SJCRH30 (cell line): ENCODE results near the gene CLN5. TPM values are rescaled to one million over a fixed set of nuclear protein-coding genes. Genes with fewer than 3 reads are reported as not detected.
A peak's percentile ranks its signal among the peaks of the same experiment; 100 is the strongest.

Experiments
- DNase-seq, 2 experiments: peaks; one replicate each; pipeline ENCODE4 v3.0.0-alpha.2; 2015 to 2020
- H3K27ac ChIP-seq: fragments of 250-450 bp; sonication (Bioruptor Pico); 2 replicates; pipeline ENCODE4 v1.5.1; 2020; ENCODE audit warnings: mild to moderate bottlenecking, moderate library complexity
- H3K27me3 ChIP-seq: fragments of 250-450 bp; sonication (Bioruptor Pico); 2 replicates; pipeline ENCODE4 v1.5.1; 2020; ENCODE audit warnings: mild to moderate bottlenecking, moderate library complexity
- H3K36me3 ChIP-seq: fragments of 250-450 bp; sonication (Bioruptor Pico); 2 replicates; pipeline ENCODE4 v1.5.1; 2020; ENCODE audit warnings: mild to moderate bottlenecking, moderate library complexity
- H3K4me1 ChIP-seq: fragments of 250-450 bp; sonication (Bioruptor Pico); 2 replicates; pipeline ENCODE4 v1.5.1; 2020; ENCODE audit warnings: mild to moderate bottlenecking, moderate library complexity
- H3K4me3 ChIP-seq: fragments of 250-450 bp; sonication (Bioruptor Pico); 2 replicates; pipeline ENCODE4 v1.5.1; 2020; ENCODE audit warnings: mild to moderate bottlenecking, moderate library complexity
- H3K9me3 ChIP-seq: fragments of 250-450 bp; sonication (Bioruptor Pico); replicated peaks from 2 replicates; pipeline ENCODE4 v1.5.1; 2020; ENCODE audit warnings: mild to moderate bottlenecking, moderate library complexity
- total RNA-seq: library from RNA; depleted of rRNA; stranded (reverse); fragments of >200 nt; shearing (Covaris generic); gene quantifications from 2 replicates; pipeline ENCODE4 v1.2.3, GENCODE V29; 2014

The CLN5 gene
- total RNA-seq, 1 experiment from 2014 or later: 14.9 TPM

DNA sequence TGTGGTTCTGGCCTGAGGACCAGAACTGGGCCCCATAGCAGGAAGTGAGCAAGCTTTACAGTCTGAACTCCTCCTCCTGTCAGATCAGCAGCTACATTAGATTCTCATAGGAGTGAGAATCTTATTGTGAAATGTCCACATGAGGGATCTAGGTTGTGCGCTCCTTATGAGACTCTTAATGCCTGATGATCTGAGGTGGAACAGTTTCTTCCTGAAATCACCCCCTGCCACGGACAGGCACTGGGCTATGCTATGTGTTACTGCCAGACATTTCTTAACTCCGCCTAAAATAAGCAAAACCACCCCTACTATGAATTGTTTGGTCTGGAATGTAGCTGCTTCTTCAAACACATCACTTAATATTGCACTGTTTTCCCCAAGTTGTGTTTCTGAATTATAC is 30.5 kb downstream of the CLN5 start:
- H3K9me3 ChIP-seq: no peaks in the 10 kb centered on the region
- peaks cover 28% of the 10 kb centered on the region for H3K36me3 ChIP-seq
- H3K27ac ChIP-seq: no peak overlapping the region
- no peak overlapping the region for H3K4me3 ChIP-seq
- no peaks in the 10 kb centered on the region; the same call in none of the 2 replicates for H3K4me1 ChIP-seq
- no peak for DNase-seq
- H3K27me3 ChIP-seq: no peaks in the 10 kb centered on the region

DNA sequence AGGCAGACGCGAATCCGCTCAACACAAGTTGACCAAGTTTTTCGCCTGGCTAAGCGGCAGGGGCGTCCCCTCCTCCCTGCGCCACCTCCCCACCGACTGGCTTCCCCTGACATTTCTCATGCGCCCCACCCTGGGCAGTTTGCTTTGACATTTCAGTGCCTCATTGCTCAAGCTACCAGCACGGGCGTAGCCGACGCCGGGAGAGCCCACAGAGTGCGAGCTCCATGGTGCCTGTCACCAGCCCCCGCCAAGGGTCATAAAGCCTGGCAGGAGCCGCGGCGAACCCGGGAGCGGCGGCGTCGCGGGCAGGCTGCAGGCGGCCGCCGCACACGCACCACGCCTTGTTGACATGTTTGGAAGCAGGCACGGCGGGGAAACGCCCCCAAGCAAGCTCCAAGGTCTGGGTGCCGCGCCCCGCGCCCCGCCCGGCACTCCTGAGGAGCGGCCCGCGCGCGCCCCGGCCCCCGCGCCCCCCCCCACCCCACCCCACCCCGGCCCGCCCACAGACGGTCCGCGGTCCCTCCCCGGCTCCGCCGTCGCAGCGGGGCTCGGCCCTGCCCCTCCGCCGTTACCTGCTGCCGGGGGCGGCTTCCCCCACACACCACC is 34.5 kb downstream of the CLN5 start:
- H3K27me3 ChIP-seq: no peaks in the 10 kb centered on the region
- H3K4me3 ChIP-seq: peak overlapping the region; percentile 99
- H3K36me3 ChIP-seq: peaks cover 7% of the 10 kb centered on the region; the same call in 1 of the 2 replicates
- H3K27ac ChIP-seq: peak overlapping the region; percentile 71; the same call in 1 of the 2 replicates
- H3K4me1 ChIP-seq: no peaks in the 10 kb centered on the region; the same call in none of the 2 replicates
- peak; percentile 64 to 66 for DNase-seq
- no peaks in the 10 kb centered on the region; the same call in 1 of the 2 replicates for H3K9me3 ChIP-seq

DNA sequence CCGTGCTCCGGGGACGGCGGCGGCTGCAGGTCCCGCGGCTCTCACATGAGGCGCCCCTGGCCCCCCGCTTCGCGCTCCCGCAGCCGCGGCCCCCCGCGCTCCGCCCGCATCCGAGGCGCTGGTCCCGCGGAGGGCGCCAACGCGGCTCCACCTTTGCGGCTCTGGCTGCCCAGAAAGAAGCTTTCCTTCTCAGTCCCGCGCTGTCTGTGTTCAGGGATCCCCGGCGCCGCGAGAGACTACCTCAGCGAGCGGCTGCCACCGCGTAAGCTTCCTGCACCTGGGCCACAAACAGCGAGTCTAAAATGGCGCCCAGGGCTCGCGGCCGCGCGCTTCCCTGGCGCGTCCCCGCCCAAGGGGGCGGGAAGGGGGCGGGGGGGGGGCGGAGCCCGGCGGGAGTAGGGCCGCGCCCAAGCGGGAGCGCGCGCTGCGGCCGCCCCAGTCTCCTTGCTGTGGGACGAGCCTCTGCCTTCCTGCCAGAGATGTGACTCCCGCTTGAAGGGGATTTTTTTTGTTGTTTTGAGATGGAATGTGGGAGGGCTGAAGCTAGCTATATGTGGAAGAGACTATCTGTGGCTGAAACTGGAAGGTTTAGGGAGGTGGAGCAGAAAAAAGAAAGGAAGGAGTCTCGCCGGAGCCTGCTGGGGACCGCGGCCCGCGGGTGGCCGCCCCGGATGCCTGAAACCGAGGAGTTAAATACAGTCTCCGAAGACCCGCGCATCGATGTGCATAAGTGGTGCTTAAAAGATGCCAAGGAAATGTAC is 35.2 kb downstream of the CLN5 start, which contains the start of gene FBXL3:
FBXL3 (minus strand) TSS at position 299 of the 761 bp plus-strand sequence. CDS start 5,299 bp downstream, outside the sequence.
- no peaks in the 10 kb centered on the region; the same call in none of the 2 replicates for H3K4me1 ChIP-seq
- H3K36me3 ChIP-seq: 0 out of 2 replicates have a peak, but pooled peaks cover 2% of the 10 kb centered on the region
- peak; percentile 82 to 85 for DNase-seq
- no peaks in the 10 kb centered on the region for H3K27me3 ChIP-seq
- H3K27ac ChIP-seq: peak within 1 kb of the TSS; percentile 71
- H3K9me3 ChIP-seq: no peaks in the 10 kb centered on the region; the same call in 1 of the 2 replicates
- H3K4me3 ChIP-seq: peak within 1 kb of the TSS; percentile 99

DNA sequence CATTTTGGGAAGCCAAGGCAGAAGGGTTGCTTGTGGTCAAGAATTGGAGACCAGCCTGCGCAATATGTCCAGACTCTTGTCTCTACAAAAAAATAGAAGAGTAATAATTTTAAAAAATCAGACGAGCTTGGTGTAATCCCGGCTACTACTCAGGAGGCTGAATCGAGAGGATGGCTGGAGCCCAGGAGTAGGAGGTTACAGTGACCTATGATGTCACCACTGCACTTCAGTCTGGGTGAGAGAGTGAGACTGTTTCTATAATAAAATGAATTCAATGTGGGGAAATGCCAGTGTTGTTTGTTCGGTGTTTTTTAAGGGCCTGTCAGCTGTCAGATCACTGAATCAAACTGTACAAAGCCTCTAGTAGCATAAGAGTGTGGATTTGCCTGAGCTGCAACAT is 36.3 kb downstream of the CLN5 start:
- Histone ChIP-seq H3K27ac (no peak overlapping the region; the same call in 1 of the 2 replicates), H3K27me3 (no peaks in the 10 kb centered on the region), H3K4me1 (no peaks in the 10 kb centered on the region; the same call in none of the 2 replicates), H3K9me3 (no peaks in the 10 kb centered on the region; the same call in 1 of the 2 replicates), H3K36me3 (0 out of 2 replicates have a peak, but pooled peaks cover 2% of the 10 kb centered on the region), H3K4me3 (peak overlapping the region; percentile 99)
- peak; percentile 8 to 29 for DNase-seq

DNA sequence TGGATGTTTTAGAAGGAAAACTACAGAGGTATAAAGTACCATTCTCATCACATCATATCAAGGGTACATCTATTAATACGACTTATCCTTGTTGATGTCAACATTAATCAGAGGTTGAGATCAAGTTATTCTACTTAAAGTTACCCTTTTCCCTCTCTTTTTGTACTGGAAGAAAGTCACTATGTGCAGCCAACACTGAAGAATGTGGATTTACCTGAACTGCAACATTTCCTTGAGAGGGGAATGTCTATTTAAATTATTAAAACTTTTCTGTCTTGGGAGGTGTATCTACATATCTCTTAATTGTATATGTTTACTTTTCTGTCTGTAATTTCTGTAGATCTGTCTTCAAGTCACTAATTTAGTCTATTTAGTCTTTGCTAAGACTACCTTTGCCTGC is 37.6 kb downstream of the CLN5 start:
- H3K27me3 ChIP-seq: no peaks in the 10 kb centered on the region
- H3K9me3 ChIP-seq: no peaks in the 10 kb centered on the region; the same call in 1 of the 2 replicates
- no peak overlapping the region for H3K27ac ChIP-seq
- H3K36me3 ChIP-seq: no peaks in the 10 kb centered on the region
- H3K4me3 ChIP-seq: no peak overlapping the region
- no peak for DNase-seq
- H3K4me1 ChIP-seq: no peaks in the 10 kb centered on the region; the same call in none of the 2 replicates

DNA sequence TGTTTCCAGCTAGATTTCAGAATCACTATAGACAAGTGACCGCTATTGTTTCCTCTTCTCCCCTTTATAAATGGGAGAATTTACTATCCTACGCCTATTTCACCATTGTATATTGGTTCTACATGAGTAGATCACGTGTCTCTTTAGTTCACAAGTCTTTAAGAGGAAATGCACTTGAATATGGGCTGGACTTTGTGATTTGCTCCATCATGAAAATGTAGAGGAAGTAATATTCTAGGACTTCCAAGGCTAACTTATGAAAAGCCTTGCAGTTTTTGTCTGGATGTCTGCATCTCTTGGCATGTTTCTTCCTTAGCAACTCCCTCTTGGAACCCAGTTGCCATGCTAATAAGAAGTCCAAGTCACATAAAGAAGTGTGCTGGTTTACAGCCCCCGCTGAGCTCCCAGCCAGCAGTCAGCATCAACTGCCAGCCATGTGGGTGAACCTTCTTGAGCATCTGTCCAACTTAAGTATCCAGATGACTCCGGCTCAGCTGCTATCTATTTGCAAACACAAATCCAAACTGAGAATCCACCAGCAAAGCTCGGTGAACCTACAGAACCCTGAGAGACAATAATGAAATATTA is 39.9 kb downstream of the CLN5 start:
- Histone ChIP-seq H3K4me3 (no peak overlapping the region), H3K9me3 (no peaks in the 10 kb centered on the region; the same call in 1 of the 2 replicates), H3K27ac (no peak overlapping the region), H3K4me1 (no peaks in the 10 kb centered on the region), H3K27me3 (no peaks in the 10 kb centered on the region), H3K36me3 (no peaks in the 10 kb centered on the region)
- no peak for DNase-seq

DNA sequence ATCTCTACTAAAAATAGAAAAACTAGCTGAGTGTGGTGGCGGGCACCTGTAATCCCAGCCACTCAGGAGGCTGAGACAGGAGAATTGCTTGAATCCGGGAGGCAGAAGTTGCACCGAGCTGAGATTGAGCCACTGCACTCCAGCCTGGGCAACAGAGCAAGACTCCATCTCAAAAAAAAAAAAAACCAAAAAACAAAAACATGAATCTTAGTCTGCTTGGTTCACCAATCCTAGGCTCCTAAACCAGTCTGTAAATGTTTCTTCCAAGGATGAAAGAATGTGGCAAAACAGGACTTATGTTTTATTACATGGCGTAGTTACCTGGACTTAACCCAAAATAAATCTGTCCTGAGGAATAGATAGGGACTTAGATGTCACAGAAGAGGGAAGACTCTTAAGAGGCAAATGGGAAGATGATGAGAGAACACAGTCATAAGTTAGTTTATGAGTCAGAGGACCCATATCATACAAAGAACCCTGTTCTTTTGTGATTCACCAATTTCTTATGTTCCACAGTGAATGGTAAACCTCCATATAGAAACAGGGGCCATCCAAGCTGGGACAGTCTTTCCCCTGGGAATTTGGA is 41.9 kb downstream of the CLN5 start:
- no peak for DNase-seq
- Histone ChIP-seq H3K27me3 (no peaks in the 10 kb centered on the region), H3K9me3 (no peaks in the 10 kb centered on the region; the same call in 1 of the 2 replicates), H3K4me1 (no peaks in the 10 kb centered on the region), H3K4me3 (no peak overlapping the region), H3K36me3 (no peaks in the 10 kb centered on the region), H3K27ac (no peak overlapping the region)

DNA sequence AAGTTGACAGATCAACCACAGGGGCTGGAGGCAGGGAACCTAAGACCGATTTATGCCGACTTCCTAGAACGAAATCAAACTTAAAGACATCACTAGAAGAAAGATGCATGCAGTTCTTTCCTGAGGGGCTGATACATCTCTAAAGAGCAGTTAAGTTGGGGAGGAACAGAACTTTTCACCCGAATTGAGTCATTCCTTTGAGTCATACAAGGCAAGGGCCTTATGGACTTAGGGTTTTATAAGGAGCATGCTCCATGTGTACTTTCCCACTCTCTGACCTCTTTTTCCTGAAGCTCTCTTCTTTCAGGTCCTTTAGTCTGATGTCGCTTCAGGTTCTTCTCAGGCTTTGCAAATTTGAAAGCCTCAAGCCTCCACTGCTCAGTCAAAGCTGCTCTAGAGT is 43.0 kb downstream of the CLN5 start:
- no peak overlapping the region for H3K27ac ChIP-seq
- H3K27me3 ChIP-seq: no peaks in the 10 kb centered on the region
- no peak for DNase-seq
- no peak overlapping the region for H3K4me3 ChIP-seq
- H3K36me3 ChIP-seq: no peaks in the 10 kb centered on the region
- H3K4me1 ChIP-seq: no peaks in the 10 kb centered on the region
- H3K9me3 ChIP-seq: no peaks in the 10 kb centered on the region

DNA sequence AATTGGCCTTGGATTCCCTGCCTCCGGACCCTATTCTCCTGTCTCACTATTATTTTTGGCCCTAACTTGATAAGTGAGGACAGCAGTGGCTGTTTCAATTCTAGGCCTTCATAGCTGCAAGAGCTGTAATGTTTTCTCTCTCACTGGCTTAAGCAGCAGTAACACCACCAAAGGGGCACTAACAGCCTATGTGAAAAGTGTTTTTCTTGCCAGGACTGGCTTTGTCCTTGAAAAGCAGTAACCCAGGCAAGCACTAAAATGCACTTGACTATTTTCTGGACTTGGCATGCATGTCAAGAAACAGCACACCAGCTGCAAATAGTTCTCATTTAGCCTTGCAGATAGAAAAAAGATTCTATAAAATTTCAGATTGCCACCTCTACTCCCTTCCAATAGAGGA is 44.4 kb downstream of the CLN5 start:
- no peak overlapping the region for H3K4me3 ChIP-seq
- no peaks in the 10 kb centered on the region for H3K9me3 ChIP-seq
- H3K4me1 ChIP-seq: no peaks in the 10 kb centered on the region
- no peak overlapping the region for H3K27ac ChIP-seq
- DNase-seq: no peak
- no peaks in the 10 kb centered on the region for H3K36me3 ChIP-seq
- no peaks in the 10 kb centered on the region for H3K27me3 ChIP-seq

DNA sequence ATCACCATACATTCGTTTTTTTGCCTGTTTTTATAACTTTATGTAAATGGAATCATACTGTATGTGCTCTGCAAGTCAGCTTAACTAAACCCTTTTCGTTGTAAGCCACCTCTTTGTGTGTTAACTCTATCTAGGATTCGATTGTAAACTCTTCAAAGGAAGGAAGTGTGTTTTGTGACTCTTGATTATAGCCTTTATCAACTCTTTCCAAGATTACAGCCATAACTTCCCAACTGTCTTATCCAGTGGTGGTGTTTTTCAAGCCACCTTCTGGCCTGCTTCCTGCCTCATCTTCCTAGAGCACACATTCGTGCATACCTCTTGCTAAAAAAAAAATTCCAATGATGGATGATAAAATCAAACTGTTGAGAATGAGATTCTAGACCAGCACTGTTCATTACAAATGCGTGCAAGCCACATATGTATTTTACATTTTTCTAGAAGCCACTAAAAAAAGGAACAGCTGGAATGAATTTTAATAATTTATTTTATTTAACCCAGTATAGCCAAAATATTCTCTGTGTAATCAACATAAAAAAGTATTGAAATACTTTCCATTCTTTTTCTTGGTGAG is 47.1 kb downstream of the CLN5 start:
- Histone ChIP-seq H3K4me3 (no peak overlapping the region), H3K27me3 (no peaks in the 10 kb centered on the region), H3K36me3 (no peaks in the 10 kb centered on the region), H3K9me3 (no peaks in the 10 kb centered on the region), H3K4me1 (no peaks in the 10 kb centered on the region), H3K27ac (no peak overlapping the region)
- no peak for DNase-seq

DNA sequence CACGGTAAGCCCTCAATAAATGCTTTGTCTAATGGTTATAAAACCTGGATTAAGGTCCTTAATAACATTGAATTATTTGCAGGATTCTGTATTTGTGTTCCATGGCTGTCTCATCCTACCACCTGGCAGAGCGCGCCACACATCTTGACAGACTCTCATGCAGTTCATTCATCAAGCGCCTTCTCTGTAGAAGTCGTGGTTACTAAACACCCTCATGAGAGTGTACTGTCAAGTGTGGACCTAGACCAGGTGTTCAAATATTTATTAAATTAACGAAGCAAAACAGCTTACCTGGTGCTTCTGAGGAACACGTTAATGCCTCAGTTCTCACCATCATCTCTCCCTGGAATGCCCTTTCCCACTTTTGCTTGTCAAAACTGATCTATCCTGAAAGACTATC is 48.2 kb downstream of the CLN5 start:
- H3K27me3 ChIP-seq: no peaks in the 10 kb centered on the region
- H3K27ac ChIP-seq: no peak overlapping the region
- no peaks in the 10 kb centered on the region for H3K4me1 ChIP-seq
- H3K36me3 ChIP-seq: no peaks in the 10 kb centered on the region
- no peaks in the 10 kb centered on the region for H3K9me3 ChIP-seq
- DNase-seq: no peak
- H3K4me3 ChIP-seq: no peak overlapping the region

DNA sequence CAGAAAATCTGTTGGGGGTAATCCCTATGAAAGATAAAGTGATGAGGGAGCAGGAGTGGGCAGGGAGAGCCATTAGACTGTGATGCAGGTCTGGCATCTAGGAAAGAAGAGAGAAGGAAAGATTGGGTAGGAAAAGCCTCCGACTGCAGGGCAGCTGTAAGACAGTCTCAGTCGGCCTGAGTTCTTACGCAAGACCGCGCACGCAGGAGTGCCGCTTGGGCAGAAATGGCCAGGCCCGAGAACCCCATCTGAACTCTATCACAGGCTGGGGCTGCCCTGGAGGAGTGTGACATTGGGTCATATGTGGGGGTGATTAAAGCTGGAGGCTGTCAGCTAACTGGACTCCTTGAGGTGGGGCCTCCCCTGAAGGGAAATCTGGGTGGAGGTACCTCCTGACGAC is 49.0 kb downstream of the CLN5 start:
- H3K9me3 ChIP-seq: no peaks in the 10 kb centered on the region
- no peaks in the 10 kb centered on the region for H3K27me3 ChIP-seq
- no peak for DNase-seq
- no peaks in the 10 kb centered on the region for H3K4me1 ChIP-seq
- no peaks in the 10 kb centered on the region for H3K36me3 ChIP-seq
- no peak overlapping the region for H3K27ac ChIP-seq
- H3K4me3 ChIP-seq: no peak overlapping the region

DNA sequence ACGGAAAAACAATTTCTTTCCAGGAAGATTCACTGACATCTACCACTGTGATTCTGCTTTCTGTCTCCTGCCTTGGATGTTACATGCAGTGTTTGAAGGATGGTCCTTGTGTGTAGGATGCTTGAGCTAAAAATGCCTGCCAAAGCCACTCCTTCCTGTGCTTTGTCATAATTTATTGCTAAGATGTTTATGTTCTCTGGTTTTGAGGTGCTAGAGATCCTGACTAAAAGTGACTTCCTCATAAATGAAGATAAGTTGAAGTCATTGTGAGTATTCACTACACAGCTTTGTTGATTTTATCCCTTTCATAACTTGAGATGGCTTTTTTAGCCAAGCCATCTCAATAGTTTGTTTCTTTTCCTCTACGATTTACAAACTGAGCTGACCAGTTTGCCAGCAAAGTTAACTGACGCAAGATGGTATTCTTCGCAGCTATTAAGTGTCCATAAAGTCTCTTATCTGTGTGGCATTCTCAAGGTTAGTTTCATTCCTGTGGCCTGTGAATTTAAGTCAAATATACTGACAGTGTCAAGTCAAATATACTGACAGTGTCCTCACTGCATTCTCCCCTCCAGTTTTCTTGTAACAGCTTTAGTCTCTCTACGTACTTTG is 50.8 kb downstream of the CLN5 start:
- no peak for DNase-seq
- no peaks in the 10 kb centered on the region for H3K27me3 ChIP-seq

More for the DNA sequence above, 50.8 kb downstream of the CLN5 start:
- Histone ChIP-seq H3K27ac (no peak overlapping the region), H3K36me3 (no peaks in the 10 kb centered on the region), H3K4me3 (no peak overlapping the region), H3K4me1 (no peaks in the 10 kb centered on the region), H3K9me3 (no peaks in the 10 kb centered on the region)
